Measurements from ENCODE around the gene RGN.
A peak's percentile ranks its signal among the peaks of the same experiment; 100 is the strongest.
"Not testable (repeated sequence)": the region's sequence is repeated elsewhere in the genome, so short reads cannot be mapped to it uniquely, and the experiment has no call there.

RGN gene

GRCh38 chrX:47078129-47079043 is at the start of gene RGN:
TSS of gene RGN (plus strand) at chrX:47078443. CDS start at chrX:47081145, 2,702 bp downstream.
- no peak for DNase-seq

GRCh38 chrX:47030339-47030738 is 47.9 kb upstream of the RGN start:
- DNase-seq = peak; percentile 30 to 85

GRCh38 chrX:47047989-47048388 is 30.3 kb upstream of the RGN start:
- DNase-seq = no peak

- DNase-seq = no peak
Observed at GRCh38 chrX:47059142-47059874, 18.9 kb upstream of the RGN start.

- DNase-seq = no peak
Observed at GRCh38 chrX:47060708-47061107, 17.5 kb upstream of the RGN start.

GRCh38 chrX:47061238-47061919 is 16.9 kb upstream of the RGN start:
- no peak for DNase-seq

- DNase-seq = no peak
Observed at GRCh38 chrX:47063179-47063578, 15.1 kb upstream of the RGN start.

DNA sequence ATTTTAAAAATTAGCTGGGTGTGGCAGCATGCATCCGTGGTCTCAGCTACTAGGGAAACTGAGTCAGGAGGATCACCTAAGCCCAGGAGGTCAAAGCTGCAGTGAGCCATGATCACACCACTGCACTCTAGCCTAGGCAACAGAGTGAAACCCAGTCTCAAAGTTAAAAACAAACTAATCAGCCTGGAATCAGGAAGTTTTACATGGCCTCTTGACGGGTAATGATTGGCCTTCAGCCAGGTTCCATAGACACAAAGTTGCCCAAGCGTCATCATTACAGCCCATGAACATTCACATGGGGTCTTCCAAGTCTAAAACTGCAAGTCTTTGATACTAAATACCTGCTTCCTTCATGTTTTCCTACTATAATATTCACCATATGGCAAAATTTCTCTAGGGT is 10.0 kb upstream of the RGN start:
- no peak for DNase-seq

DNA sequence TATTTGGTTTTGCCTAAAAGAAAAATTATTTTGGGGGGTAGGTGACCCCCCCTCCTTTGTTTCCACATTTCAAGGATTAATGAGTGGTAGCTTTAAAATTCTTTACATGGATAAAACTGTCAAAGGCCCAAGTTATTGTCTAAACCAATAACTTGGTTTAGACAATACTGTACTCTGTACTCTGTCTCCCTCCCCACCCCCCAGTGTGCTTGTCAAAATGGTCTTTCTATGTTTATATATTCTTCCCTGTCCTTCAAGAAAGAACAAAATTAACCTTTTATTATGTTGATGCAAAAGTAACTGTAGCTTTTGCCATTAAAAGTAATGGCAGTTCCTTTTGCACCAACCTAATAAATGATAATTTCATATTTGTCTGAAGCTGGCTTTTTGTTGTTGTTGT is 9.5 kb upstream of the RGN start:
- DNase-seq = no peak

DNA sequence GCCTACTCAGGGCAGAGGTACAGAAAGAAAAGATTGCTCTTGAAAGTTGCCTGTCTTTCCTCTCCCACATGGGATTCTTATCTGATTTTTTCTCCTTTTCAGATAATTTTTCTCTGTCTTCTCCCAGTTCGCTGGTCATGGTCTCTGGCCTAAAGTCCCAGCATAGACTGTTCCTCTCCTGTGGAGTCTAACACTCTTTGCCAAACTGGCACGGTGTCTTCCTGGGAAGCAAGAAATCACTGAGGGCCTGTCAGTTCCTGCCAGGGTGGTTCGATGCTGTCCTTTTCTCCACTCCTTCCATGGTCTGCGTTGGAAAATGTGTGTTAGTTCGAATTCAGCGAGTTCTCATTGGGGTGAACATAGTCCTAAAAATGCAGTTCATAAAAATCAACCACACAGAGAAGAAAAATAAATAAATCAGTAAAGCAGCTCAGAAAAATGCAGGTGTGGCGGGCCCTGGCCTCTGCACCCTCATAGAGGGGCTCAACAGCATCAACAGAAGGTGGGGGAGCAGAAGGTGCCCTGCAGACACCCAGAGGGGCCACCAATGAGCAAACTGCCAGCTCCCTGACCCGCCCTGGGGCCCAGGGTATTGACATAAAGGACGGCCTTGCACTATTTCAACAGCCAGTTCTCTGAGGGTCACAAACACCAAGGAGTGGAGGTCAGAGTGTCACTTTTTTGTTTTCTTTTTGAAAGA is 2.1 kb downstream of the RGN start:
- no peak for DNase-seq

DNA sequence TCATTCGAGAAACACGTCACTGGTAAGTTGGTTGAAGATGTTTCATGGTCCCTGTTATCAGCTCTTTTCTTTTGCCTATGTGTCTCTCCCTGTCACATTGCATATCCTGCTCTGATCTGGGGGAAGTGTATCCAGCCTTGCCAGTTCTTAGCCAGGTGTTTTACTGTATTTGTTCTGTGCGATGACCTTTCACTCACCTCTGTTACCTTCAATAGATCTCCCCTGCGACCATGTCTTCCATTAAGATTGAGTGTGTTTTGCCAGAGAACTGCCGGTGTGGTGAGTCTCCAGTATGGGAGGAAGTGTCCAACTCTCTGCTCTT is 2.6 kb downstream of the RGN start:
- no peak for DNase-seq

DNA sequence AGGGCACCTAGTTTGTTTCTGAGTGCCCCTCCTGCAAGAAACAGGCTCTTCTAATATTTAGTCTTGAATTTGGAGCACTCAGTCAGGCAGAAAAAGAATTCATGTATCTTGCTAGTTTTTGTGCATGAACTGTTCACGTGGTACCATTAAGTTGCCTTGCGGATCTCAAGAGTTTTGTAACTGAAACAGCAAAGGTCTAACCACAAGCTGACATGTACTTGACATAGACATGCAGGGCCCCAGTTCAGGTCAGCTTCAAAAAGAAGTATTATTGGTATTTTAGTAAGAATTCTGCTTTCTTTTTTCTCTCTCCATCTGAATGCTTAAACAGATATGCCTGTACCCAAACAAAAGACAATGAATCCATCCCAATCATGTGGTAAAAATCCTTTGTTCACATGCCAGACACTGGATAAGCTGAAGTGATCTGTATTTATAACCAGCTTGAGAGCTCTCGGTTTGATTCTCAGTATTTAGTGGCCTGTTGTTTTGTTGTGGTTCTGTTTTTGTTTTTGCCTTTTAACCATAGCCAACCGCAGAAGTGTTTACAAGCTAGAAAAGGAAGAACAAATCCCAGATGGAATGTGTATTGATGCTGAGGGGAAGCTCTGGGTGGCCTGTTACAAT is 13.0 kb downstream of the RGN start:
- no peak for DNase-seq

DNA sequence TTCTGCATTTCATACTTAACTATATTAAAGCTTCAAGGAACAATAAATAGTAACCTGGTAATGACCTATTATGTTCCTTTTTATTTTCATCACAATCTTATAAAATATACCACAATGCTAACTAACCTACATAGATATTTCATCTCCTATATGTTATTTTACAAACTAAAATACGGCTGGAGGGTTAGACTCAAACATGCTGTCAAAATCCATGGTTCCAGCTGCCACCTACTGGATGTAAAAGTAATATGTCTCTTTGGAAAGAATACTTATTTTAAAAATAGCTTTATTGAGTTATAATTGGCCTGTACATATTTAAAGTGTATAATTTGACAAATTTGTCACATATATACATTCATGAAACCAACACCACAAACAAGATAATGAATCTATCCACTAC is 15.0 kb downstream of the RGN start:
- DNase-seq = peak; percentile 0 to 12

- no peak for DNase-seq
Observed at GRCh38 chrX:47093860-47094259, 15.6 kb downstream of the RGN start.

DNA sequence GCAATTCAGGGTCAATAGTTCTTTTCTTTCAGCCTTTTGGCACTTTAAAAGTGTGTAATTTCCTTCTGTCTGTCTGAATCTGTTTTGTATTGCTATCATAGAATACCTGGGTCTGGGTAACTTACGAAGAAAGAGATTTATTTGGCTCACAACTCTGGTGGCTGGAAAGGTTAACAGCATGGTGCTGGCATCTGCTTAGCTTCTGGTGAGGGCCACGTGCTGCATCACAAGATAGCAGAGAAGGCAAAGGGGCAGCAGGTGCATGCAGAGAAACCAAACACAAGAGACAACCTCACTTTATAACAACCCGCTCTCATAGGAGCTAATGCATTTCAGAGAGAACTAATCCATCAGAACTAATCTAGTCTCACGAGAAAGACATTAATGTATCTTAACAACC is 18.8 kb downstream of the RGN start:
- no peak for DNase-seq

DNA sequence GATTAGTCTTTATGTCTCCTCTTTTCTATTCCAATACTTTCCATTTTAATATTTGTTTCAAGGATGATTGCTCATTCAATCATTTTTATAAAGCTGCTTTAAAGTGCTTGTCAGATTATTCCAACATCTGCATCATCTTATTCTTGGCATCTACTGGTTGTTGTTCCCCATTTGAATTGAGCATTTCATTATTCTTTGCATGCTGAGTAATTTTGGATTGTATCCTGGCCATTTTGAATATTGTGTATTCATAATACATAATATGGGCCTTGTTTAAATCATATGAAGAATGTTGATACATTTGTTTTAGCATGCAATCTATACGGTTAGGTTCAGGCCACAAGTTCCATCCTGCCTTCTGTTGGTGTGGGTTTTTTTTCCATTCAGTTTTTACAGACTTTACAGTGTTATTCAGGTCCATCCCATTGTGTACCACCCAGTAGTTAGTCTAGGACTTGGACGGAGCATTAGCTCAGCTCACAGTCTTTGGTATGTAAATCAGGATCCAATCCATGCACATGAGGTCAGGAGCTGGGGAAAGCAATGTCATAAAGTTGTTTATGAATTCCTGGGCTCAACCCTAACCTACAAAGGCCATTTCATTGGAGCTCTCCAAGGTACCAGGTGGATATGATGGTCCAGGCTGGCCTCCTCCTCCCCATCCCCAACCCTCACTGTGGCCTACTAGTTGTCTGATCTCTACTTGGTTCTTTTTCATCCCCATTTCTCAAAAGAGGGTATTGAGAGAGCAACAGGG is 20.3 kb downstream of the RGN start:
- DNase-seq = no peak

DNA sequence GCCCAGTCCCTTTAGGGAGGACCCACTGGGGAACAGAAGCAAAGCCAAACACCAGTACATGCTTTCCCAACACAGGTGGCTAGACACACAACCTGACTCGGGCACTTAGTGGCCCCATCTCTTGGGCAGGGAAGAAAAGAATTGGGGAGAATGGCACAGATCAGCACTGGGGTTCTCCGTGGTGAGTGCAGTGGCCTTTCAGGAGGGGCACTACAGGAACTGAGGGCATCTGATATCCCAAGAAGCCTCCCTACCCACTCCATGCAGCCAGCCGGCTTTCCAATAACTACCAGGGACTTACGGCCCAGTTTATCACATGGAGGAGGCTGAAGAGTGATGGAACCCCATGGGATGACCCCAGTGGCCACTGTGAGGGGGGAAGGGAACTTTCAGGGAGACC is 23.0 kb downstream of the RGN start:
- no peak for DNase-seq

DNA sequence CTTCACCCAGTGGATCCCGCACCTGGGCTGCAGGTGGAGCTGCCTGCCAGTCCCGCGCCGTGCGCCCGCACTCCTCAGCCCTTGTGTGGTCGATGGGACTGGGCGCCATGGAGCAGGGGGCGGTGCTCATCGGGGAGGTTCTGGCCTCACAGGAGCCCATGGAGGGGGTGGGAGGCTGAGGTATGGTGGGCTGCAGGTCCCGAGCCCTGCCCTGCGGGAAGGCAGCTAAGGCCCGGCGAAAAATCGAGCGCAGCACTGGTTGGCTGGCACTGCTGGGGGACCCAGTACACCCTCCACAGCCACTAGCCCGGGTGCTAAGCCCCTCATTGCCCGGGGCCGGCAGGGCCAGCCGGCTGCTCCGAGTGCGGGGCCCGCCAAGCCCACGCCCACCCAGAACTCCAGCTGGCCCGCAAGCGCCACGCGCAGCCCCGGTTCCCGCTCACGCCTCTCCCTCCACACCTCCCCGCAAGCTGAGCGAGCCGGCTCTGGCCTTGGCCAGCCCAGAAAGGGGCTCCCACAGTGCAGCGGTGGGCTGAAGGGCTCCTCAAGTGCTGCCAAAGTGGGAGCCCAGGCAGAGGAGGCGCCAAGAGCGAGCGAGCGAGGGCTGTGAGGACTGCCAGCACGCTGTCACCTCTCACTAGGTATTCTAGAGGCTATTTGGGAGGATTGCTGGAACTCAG is 32.8 kb downstream of the RGN start:
- not testable (repeated sequence) for DNase-seq

DNA sequence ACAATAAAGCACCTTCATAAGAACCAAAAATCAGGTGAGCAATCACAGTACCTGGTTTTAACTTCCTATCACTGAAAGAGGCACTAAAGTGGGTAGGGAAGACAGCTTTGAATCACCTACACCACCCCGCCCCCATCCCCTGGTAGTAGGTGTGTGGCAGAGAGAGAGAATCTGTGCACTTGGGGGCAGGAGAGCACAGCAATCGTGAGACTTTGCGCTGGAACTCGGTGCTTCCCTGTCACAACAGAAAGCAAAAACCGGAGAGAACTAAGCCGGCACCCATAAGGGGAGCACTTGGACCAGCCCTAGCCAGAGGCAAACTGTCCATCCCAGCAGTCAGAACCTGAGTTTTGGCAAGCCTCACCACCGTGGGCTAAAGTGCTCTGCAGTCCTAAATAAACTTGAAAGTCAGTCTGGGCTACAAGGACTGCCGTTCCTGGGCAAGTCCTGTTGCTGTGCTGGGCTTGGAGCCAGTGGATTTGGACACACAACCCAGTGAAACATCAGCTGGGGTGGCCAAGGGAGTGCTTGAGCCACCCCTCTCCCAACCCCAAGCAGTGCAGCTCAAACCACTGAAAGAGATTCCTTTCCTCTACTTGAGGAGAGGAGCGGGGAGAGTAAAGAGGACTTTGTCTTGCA is 34.2 kb downstream of the RGN start:
- no peak for DNase-seq

DNA sequence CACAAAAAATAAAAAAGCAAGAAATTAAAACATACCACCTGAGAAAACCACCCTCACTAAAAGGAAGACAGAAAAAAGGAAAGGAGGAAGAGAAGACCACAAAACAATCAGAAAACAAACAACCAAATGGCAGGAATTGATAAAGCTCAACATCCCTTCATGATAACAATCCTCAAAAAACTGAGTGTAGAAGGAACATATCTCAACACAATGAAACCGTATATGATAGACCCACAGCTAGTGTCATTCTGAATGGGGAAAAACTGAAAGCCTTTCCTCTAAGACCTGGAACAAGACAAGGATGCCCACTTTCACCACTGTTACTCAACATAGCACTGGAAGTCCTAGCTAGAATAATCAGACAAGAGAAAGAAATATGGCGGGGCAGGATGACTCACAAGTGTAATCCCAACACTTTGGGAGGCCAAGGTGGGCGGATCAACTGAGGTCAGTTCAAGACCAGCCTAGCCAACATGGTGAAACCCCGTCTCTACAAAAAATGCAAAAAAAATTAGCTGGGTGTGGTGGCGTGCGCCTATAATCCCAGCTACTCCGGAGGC is 38.4 kb downstream of the RGN start:
- DNase-seq = not testable (repeated sequence)
